Smooth muscle cell (in vitro differentiated cells): ENCODE data around the gene PRUNE2. TPM values are rescaled to one million over a fixed set of nuclear protein-coding genes. Genes with fewer than 3 reads are reported as not detected.

Source experiments
- DNase-seq: peaks from one replicate; lab custom pipeline; 2025; ENCODE audit not compliant: unreplicated experiment; lab: John Stamatoyannopoulos, UW
- H2AFZ ChIP-seq: fragments of 200-600 bp; sonication (generic); 2 replicates; pipeline ENCODE4 v1.6.0; 2016; ENCODE audit warnings: antibody characterized with exemption, low read depth, mild to moderate bottlenecking
- H3F3A ChIP-seq: fragments of 200-600 bp; sonication (generic); 2 replicates; pipeline ENCODE4 v1.6.0; 2017; ENCODE audit warnings: antibody characterized with exemption, low read depth
- H3K27ac ChIP-seq: fragments of 200-600 bp; sonication (generic); 2 replicates; pipeline ENCODE4 v1.5.1; 2016; ENCODE audit warnings: low read depth, mild to moderate bottlenecking
- H3K27me3 ChIP-seq: fragments of 200-600 bp; sonication (generic); 2 replicates; pipeline ENCODE4 v1.6.1; 2016; ENCODE audit warnings: low read depth, mild to moderate bottlenecking
- H3K36me3 ChIP-seq: fragments of 200-600 bp; sonication (generic); 2 replicates; pipeline ENCODE4 v1.5.1; 2016; ENCODE audit warnings: low read depth
- H3K4me1 ChIP-seq: fragments of 200-600 bp; sonication (generic); 2 replicates; pipeline ENCODE4 v1.5.1; 2016; ENCODE audit warnings: low read depth
- H3K4me2 ChIP-seq: fragments of 200-600 bp; sonication (generic); 2 replicates; pipeline ENCODE4 v1.6.0; 2016; ENCODE audit warnings: mild to moderate bottlenecking
- H3K4me3 ChIP-seq: fragments of 200-600 bp; sonication (generic); 2 replicates; pipeline ENCODE4 v1.5.1; 2016; ENCODE audit warnings: mild to moderate bottlenecking
- H3K79me2 ChIP-seq: fragments of 200-600 bp; sonication (generic); 2 replicates; pipeline ENCODE4 v1.6.0; 2016; ENCODE audit warnings: low read depth, mild to moderate bottlenecking
- H3K9ac ChIP-seq: fragments of 200-600 bp; sonication (generic); 2 replicates; pipeline ENCODE4 v1.6.0; 2016; ENCODE audit warnings: low read depth
- H3K9me3 ChIP-seq: fragments of 200-600 bp; sonication (generic); replicated peaks from 2 replicates; pipeline ENCODE4 v1.5.1; 2016; ENCODE audit warnings: low read depth
- H4K20me1 ChIP-seq: fragments of 200-600 bp; sonication (generic); 2 replicates; pipeline ENCODE4 v1.6.0; 2016; ENCODE audit warnings: low read depth
- WGBS: methylation state at CpG from one replicate; pipeline ENCODE4 v1.1.7; 2016; ENCODE audit warnings: low lambda C conversion rate; 5-methylcytosine and 5-hydroxymethylcytosine counted together
- polyA plus RNA-seq: library from polyadenylated mRNA; unstranded; fragments of >200 nt; fragmentation: Nextera tagmentation; extraction: Ambion mirVana; gene quantifications from 2 replicates; pipeline ENCODE4 v1.2.1, GENCODE V29; 2016
- total RNA-seq: library from RNA; depleted of rRNA; stranded (reverse); fragments of >200 nt; gene quantifications from 2 replicates; pipeline ENCODE4 v1.2.3, GENCODE V29; 2014
- TF ChIP-seq, protein P1 (sequence below): fragments of 200-600 bp; sonication (generic); IDR thresholded peaks from 2 replicates; pipeline ENCODE4 v1.5.1; 2017; ENCODE audit warnings: borderline replicate concordance, mild to moderate bottlenecking, antibody characterized with exemption; ENCODE audit not compliant: insufficient read depth, poor library complexity, severe bottlenecking

The PRUNE2 gene
- total and polyA plus RNA-seq, 2 experiments from 2014 or later = 0.79 to 1.9 TPM

GRCh38 chr9:76877961-76878360 is 28.0 kb downstream of the PRUNE2 start:
- H3K9ac ChIP-seq = no peak overlapping the region
- no peaks in the 10 kb centered on the region for H3K9me3 ChIP-seq
- H2AFZ ChIP-seq = no peak overlapping the region
- no peaks in the 10 kb centered on the region for H3F3A ChIP-seq
- no peaks in the 10 kb centered on the region for H3K27me3 ChIP-seq
- H3K36me3 ChIP-seq = no peaks in the 10 kb centered on the region
- H3K79me2 ChIP-seq = no peaks in the 10 kb centered on the region
- no peak overlapping the region for H3K27ac ChIP-seq
- TF ChIP-seq, protein P1, sequence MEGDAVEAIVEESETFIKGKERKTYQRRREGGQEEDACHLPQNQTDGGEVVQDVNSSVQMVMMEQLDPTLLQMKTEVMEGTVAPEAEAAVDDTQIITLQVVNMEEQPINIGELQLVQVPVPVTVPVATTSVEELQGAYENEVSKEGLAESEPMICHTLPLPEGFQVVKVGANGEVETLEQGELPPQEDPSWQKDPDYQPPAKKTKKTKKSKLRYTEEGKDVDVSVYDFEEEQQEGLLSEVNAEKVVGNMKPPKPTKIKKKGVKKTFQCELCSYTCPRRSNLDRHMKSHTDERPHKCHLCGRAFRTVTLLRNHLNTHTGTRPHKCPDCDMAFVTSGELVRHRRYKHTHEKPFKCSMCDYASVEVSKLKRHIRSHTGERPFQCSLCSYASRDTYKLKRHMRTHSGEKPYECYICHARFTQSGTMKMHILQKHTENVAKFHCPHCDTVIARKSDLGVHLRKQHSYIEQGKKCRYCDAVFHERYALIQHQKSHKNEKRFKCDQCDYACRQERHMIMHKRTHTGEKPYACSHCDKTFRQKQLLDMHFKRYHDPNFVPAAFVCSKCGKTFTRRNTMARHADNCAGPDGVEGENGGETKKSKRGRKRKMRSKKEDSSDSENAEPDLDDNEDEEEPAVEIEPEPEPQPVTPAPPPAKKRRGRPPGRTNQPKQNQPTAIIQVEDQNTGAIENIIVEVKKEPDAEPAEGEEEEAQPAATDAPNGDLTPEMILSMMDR = no peak
- H3K4me1 ChIP-seq = peaks cover 10% of the 10 kb centered on the region
- no peaks in the 10 kb centered on the region for H4K20me1 ChIP-seq
- no peak for DNase-seq
- no peak overlapping the region for H3K4me3 ChIP-seq
- no peak overlapping the region for H3K4me2 ChIP-seq

- Histone ChIP-seq H2AFZ (no peak overlapping the region), H3K27me3 (no peaks in the 10 kb centered on the region), H3K36me3 (no peaks in the 10 kb centered on the region), H3K79me2 (no peaks in the 10 kb centered on the region), H3K9me3 (no peaks in the 10 kb centered on the region), H3K27ac (no peak overlapping the region), H3K4me2 (no peak overlapping the region), H3K4me1 (peaks cover 13% of the 10 kb centered on the region), H3K9ac (no peak overlapping the region), H4K20me1 (no peaks in the 10 kb centered on the region), H3K4me3 (no peak overlapping the region), H3F3A (no peaks in the 10 kb centered on the region)
- WGBS = 83% methylated on average over 2 of the region's 2 CpGs
- DNase-seq = no peak
- TF ChIP-seq, protein P1 = no peak
These were observed 29.8 kb downstream of the PRUNE2 start for GRCh38 chr9:76876098-76876497.

GRCh38 chr9:76873821-76874220 is 32.1 kb downstream of the PRUNE2 start:
- Histone ChIP-seq H3K4me2 (peak overlapping the region; percentile 41), H3K27ac (no peak overlapping the region), H3F3A (no peaks in the 10 kb centered on the region), H2AFZ (no peak overlapping the region), H3K4me3 (no peak overlapping the region), H3K9ac (no peak overlapping the region), H3K9me3 (no peaks in the 10 kb centered on the region), H3K27me3 (no peaks in the 10 kb centered on the region), H4K20me1 (no peaks in the 10 kb centered on the region), H3K79me2 (no peaks in the 10 kb centered on the region), H3K36me3 (no peaks in the 10 kb centered on the region), H3K4me1 (peaks cover 23% of the 10 kb centered on the region)
- TF ChIP-seq, protein P1 = no peak
- 52% methylated on average over 2 of the region's 2 CpGs for WGBS
- DNase-seq = no peak

DNA sequence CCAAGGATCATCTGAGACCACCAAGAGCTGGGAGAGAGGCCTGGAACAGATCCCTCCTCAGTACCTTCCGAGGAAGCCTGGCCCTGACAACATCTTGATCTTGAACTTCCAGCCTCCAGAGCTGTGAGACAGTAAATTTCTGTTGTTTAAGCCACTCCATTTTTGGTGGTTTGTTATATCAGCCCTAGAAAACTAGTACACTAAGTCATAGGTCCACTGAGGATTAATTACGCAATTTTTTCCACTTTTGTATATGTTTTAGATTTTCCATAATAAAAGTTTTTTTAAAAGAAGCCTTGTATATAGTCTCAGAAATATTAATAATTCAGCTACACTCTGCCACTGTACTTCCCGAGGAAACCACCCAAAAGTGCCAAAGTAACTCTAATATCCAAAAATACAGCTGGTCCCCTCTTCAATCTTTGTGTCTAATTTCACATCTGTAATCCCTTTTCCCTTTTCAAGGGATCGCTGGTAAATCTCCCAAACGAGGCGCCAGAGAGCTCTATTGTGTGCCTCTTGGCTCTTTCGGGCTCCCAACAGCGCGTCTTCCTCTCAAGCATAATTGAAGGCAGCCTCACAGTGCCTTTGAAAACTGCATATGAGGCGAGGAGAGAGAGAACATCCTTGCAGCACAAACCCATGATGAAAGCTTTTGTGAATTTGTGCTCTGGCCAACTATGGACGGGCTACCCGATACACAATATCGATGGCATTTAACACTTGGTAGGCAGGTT is 32.7 kb downstream of the PRUNE2 start:
- WGBS = 37% methylated on average over 13 of the region's 13 CpGs
- no peak for DNase-seq
- H3K79me2 ChIP-seq = no peaks in the 10 kb centered on the region

More for the DNA sequence above, 32.7 kb downstream of the PRUNE2 start:
- H3K4me3 ChIP-seq = no peak overlapping the region
- H3K27me3 ChIP-seq = no peaks in the 10 kb centered on the region
- H4K20me1 ChIP-seq = no peaks in the 10 kb centered on the region
- H3K9ac ChIP-seq = no peak overlapping the region
- H2AFZ ChIP-seq = no peak overlapping the region
- TF ChIP-seq, protein P1 = no peak
- no peak overlapping the region for H3K27ac ChIP-seq
- peak overlapping the region; percentile 41 for H3K4me2 ChIP-seq
- H3K36me3 ChIP-seq = no peaks in the 10 kb centered on the region
- H3K4me1 ChIP-seq = peaks cover 28% of the 10 kb centered on the region
- H3F3A ChIP-seq = no peaks in the 10 kb centered on the region
- no peaks in the 10 kb centered on the region for H3K9me3 ChIP-seq
